Heart left ventricle (tissue), 13 donors: ENCODE data around the gene SNCAIP.

Experiments used
- POLR2A ChIP-seq, 2 donors: fragments of 450-650 bp; IDR thresholded peaks; one replicate each; pipeline ENCODE4 v1.6.1; 2017; ENCODE audit warnings: antibody characterized with exemption in 2 of 2, mild to moderate bottlenecking in 2 of 2, moderate library complexity in 2 of 2
- TF ChIP-seq, protein P1 (sequence below), 12 donors: fragments of 200-600 bp; sonication (generic) in 4 of 12; IDR thresholded peaks; one replicate each; pipeline versions ENCODE4 v1.5.0 to v1.8.0; 2018 to 2022; ENCODE audit warnings: antibody characterized with exemption in 12 of 12, mild to moderate bottlenecking in 5 of 12
- donor health status: ischemic (EF 13 %, LVEDD 7.1; RV severe dilation, severe dysfunction).
- donor health status: DM: no; HTN: yes; CAD: no.
- donor health status: DM: no; HTN: no; CAD: no.
- donor health status: ischemic (EF 25% LVEDD 6.9; RV normal size, moderate dysfunction).
- donor health status: ischemic (EF 25% LVEDD 5.7; RV mildly dilated, moderate dysfunction).
- donor health status: ischemic (EF 35%, LVEDD 5.7; RV mildly dilated, moderate dysfunction).
- donor health status: nonischemic (EF 11% LVEDD 7.7; RV severe dilation, severe dysfunction).
- donor health status: DM: yes; HTN: yes; CAD: no.
- donor health status: PGD.
- donor health status: ischemic (EF 29% LVEDD 5.4; RV normal size, mild dysfunction).
- donor health status: nonischemic (EF 23%, LVEDD 6.1; RV moderate dilation, normal function).

DNA sequence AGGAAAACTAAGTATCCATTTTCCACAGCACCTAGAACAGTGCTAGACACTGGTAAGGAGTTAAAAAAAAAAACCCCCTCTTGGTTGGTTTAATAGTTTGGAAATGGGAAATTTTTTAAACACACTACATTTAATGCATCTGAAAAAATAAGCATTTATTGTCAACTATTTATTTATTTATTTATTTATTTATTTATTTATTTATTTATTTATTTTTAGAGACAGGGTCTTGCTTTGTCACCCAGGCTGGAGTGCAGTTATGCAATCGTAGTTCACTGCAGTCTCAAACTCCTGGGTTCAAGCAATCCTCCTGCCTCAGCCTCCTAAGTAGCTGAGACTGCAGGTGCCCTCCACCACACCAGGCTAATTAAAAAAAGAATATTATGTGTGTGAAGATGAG, 51.6 kb downstream of the SNCAIP start:
- TF ChIP-seq, protein P1, sequence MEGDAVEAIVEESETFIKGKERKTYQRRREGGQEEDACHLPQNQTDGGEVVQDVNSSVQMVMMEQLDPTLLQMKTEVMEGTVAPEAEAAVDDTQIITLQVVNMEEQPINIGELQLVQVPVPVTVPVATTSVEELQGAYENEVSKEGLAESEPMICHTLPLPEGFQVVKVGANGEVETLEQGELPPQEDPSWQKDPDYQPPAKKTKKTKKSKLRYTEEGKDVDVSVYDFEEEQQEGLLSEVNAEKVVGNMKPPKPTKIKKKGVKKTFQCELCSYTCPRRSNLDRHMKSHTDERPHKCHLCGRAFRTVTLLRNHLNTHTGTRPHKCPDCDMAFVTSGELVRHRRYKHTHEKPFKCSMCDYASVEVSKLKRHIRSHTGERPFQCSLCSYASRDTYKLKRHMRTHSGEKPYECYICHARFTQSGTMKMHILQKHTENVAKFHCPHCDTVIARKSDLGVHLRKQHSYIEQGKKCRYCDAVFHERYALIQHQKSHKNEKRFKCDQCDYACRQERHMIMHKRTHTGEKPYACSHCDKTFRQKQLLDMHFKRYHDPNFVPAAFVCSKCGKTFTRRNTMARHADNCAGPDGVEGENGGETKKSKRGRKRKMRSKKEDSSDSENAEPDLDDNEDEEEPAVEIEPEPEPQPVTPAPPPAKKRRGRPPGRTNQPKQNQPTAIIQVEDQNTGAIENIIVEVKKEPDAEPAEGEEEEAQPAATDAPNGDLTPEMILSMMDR (IDR thresholded peaks at IDR 0.05), result no peak
- TF ChIP-seq POLR2A (IDR thresholded peaks at IDR 0.05), result no peak
